GM19193 (cell line): Measurements from ENCODE around the gene STK32B.

Source experiments
- POLR2A ChIP-seq: IDR thresholded peaks from 4 replicates; pipeline ENCODE4 v1.6.1; 2011; ENCODE audit not compliant: insufficient read depth, insufficient read length; ENCODE audit errors: extremely low read depth

STK32B gene

GRCh38 chr4:5364406-5364805 is 313.1 kb downstream of the STK32B start:
- TF ChIP-seq POLR2A, result no peak

GRCh38 chr4:5365071-5366008 is 314.1 kb downstream of the STK32B start:
- TF ChIP-seq POLR2A, result no peak

GRCh38 chr4:5366009-5366386 is 314.7 kb downstream of the STK32B start:
- no peak for TF ChIP-seq POLR2A

GRCh38 chr4:5366421-5366820 is 315.1 kb downstream of the STK32B start:
- TF ChIP-seq POLR2A, result no peak

GRCh38 chr4:5368426-5368825 is 317.1 kb downstream of the STK32B start:
- no peak for TF ChIP-seq POLR2A

- TF ChIP-seq POLR2A, result no peak
Observed at GRCh38 chr4:5370286-5370685, 319.0 kb downstream of the STK32B start.

GRCh38 chr4:5371415-5372190 is 320.3 kb downstream of the STK32B start:
- TF ChIP-seq POLR2A, result no peak

- no peak for TF ChIP-seq POLR2A
Observed at GRCh38 chr4:5372198-5372597, 320.9 kb downstream of the STK32B start.

GRCh38 chr4:5373327-5373726 is 322.0 kb downstream of the STK32B start:
- no peak for TF ChIP-seq POLR2A

- TF ChIP-seq POLR2A, result no peak
Observed at GRCh38 chr4:5374592-5374991, 323.3 kb downstream of the STK32B start.

- TF ChIP-seq POLR2A, result no peak
Observed at GRCh38 chr4:5374994-5375393, 323.7 kb downstream of the STK32B start.

- TF ChIP-seq POLR2A, result no peak
Observed at GRCh38 chr4:5376015-5376414, 324.7 kb downstream of the STK32B start.

GRCh38 chr4:5378002-5378401 is 326.7 kb downstream of the STK32B start:
- no peak for TF ChIP-seq POLR2A

GRCh38 chr4:5379895-5380294 is 328.6 kb downstream of the STK32B start:
- TF ChIP-seq POLR2A, result no peak

- no peak for TF ChIP-seq POLR2A
Observed at GRCh38 chr4:5381961-5382441, 330.7 kb downstream of the STK32B start.
